HG03521 (cell line): ENCODE measurements around the gene GMDS.
A peak's percentile ranks its signal among the peaks of the same experiment; 100 is the strongest.

Experiments used
- ATAC-seq: cut with Tn5 transposase; IDR thresholded peaks from one replicate; pipeline ENCODE4 v1.9.1; 2021; ENCODE audit warnings: mild to moderate bottlenecking, moderate library complexity; ENCODE audit not compliant: unreplicated experiment

Gene GMDS

GRCh38 chr6:1817033-1817761 is 428.2 kb downstream of the GMDS start:
- ATAC-seq: no peak

GRCh38 chr6:1815827-1816452 is 429.5 kb downstream of the GMDS start:
- ATAC-seq: no peak

DNA sequence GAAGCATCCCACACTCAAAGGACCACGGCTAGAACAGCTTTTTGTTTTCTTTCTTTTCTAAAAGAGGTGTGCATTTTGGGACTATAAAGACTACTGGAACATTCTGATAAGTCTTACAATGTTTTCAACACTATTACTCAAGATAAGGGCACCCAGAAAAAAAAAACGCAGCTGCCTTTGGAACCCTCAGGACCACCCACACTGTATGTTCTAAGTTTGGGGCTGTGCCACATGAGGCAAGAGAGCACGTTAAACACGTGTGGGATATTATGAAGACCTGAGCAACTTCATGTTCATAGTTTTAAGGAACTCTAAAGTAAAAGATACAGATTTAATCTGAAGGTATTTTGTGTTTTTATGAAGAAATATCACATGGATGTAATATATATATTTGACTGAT is 431.1 kb downstream of the GMDS start:
- ATAC-seq: no peak

GRCh38 chr6:1812487-1812886 is 432.9 kb downstream of the GMDS start:
- no peak for ATAC-seq

- no peak for ATAC-seq
These were observed 433.4 kb downstream of the GMDS start for GRCh38 chr6:1812034-1812433.

DNA sequence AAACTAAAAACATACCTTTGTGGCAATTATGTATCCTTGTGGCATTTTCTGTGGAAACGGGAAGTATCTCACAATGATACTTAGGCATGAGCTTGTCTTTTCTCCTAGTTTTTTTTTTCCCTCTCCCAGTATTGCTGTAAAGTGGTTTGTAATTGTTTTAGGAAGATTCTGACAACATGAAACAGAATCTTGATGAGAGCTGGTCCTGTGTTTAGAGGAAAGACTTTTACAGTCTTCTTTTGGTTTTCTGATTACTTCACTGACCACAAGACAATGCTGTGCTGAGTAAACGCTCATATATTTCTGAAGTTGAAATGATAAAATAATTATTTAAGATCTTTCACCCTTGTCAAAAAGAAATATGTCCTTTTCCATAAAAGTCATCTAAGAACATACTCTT is 434.5 kb downstream of the GMDS start:
- ATAC-seq: no peak

- ATAC-seq: no peak
These were observed 436.0 kb downstream of the GMDS start for GRCh38 chr6:1809291-1809988.

DNA sequence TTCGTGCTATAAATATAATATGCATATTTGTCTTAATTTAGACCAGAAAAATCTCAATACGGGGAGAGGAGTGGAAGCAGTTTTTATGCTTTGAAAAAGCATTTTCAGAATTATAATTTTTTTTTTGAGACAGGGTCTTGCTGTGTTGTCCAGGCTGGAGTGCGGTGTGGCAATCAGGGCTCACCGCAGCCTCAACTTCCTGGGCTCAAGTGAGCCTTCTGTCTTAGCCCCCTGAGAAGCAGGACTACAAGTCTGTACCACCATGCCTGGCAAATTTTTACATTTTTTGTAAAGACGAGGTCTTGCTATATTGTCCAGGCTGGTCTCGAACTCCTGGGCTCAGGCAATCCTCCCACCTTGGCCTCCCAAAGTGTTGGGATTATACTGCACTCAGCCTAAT is 438.5 kb downstream of the GMDS start:
- no peak for ATAC-seq

- ATAC-seq: no peak
These were observed 442.7 kb downstream of the GMDS start for GRCh38 chr6:1802491-1803395.

DNA sequence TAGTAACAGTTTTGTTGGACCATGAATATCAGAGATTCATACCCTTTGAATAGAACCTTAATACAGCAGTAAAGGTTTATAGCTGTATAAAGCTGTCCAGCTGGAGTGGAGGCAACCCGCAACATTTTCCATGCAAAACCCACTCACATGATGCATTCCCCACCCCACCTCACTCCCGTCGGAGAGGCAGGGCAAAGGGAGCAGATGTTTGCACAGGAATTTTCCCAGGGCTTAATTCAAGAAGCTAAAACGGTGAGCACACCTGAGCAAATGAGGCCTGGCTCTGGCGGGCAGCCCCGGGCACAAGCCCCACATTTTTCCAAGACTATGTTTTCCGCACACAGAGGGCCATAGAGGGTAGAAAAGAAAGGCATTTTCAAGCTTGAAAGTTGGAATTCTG is 444.0 kb downstream of the GMDS start:
- ATAC-seq: no peak

GRCh38 chr6:1800845-1801244 is 444.6 kb downstream of the GMDS start:
- ATAC-seq: no peak

DNA sequence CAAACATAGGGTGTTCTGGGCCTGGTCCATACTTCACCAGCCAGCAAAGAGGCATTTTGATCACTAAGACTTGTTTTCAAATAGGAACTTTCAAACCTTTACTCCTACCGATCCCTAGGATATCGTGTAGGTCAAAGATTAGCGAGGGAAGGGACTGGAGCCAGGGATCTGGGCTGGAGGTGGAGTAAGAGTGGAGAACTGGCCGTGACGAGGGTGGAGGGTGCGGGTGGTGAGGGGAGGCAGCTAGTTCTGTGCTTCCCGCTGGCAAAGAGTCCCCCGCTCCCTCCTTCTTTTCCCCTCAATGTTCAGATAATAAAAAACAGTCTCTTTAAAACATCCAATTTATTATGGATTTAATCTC is 446.5 kb downstream of the GMDS start:
- no peak for ATAC-seq

GRCh38 chr6:1798303-1798964 is 447.0 kb downstream of the GMDS start:
- ATAC-seq: no peak

DNA sequence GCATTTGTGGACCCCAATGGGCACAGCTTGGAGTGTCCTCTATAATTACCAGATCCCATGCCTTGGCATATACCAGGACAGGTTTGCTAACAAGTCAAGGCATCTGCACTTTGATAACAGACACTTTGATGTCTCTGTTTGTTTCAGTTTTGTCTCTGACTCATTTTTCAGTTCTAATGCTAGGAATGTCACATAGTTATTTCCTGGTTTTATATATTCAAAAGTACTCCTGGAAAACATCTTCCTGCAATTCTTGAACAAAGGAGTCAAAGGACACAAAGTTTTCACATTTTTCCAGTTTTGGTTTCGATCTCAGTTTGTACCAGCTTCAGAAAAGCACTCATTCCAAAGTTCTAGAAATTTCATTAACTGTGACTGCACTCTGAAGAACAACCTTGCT is 447.6 kb downstream of the GMDS start:
- ATAC-seq: no peak

DNA sequence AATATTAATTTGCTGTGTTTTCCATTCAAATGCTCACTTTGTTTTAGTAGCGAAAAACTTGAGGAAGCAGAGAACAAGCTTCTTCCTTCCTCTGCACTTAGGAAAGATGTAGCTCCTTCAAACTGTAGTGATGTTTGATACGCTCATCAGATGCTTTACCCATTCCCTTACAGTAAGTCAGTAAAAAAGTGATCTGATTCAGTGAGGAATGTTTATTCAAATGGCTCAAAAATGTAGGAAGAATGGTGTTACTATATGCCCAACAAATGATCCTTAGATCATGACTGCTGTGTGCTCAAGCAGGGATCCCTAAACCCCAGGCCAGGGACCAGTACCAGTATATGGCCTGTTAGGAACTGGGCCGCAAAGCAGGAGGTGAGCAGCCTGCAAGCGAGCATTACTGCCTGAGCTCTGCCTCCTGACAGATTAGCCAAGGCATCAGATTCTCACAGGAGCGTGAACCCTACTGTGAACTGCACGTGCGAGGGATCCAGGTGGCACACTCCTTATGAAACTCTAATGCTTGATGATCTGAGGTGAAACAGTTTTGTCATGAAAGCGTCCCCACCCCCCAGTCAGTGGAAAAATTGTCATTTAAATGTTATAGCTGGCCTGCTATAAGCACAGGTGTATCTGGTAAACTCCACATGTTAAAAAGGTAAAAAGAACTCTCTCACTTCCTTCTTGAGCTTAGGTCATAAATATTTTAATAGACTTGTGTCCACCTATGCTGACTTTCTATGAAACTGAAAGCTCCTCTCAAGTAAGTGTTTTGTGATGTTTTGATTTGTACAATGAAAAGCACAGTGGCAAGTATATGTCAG is 448.5 kb downstream of the GMDS start:
- ATAC-seq: peak; percentile 70

GRCh38 chr6:1795910-1796309 is 449.5 kb downstream of the GMDS start:
- no peak for ATAC-seq

DNA sequence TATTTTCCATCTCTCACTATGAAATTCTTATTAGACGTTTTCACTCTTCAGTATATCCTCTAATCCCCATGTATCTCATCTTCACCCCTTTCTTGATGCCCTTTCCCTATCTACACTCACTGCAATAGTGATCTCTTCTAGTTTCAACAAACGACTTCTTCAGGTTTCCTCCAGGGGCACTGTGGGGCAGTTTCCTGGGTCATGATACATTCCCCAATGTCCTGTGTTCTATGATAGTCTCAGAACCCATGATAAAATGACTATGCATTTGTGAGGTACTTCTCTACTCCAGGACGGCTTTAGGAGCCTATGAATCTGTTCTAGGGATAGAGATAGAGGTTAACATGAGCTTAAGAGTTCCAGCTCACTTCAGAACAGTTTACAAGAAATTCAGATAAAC is 452.4 kb downstream of the GMDS start:
- ATAC-seq: no peak

- ATAC-seq: no peak
These were observed 454.7 kb downstream of the GMDS start for GRCh38 chr6:1790684-1791083.

DNA sequence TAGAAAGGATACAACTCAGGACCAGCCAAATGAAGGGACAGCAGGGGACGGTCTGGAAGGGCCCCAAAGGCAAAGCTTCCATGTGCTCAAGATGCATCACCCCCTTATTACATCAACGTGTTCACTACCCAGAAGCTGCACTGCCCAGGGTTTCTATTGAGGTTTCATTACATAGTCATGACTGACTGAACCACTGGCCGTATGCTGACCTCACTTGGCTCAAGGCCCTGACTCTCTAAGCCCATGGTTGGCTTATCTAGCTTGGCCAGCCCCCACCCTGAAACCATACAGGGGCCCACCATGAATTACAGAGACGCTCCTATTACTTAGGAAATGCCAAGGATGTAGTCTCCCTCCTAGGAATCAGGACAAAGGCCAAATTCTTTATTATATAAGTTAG is 456.3 kb downstream of the GMDS start:
- no peak for ATAC-seq

DNA sequence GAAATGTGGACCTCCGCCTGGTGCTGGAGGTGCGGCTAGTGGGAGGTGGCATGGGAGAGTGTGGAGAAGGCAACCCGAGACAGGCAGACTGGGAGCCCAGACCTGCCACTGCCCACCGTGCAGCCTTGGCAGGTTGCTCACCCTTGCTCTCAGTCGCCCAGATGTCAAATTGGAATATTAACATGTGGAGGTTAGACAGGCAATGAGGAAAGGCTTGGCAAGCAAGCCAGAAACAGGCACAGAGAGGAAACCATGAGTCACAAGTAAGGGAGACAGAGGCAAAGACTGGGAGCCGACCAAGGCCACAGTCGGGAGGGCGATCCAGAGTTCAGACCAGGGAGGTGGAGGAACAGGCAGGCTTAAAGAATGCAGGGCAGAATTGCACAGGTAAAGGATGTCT is 457.5 kb downstream of the GMDS start:
- no peak for ATAC-seq
